HG03378 (cell line): Measurements from ENCODE around the gene GMPS.

Experiments used
- ATAC-seq: cut with Tn5 transposase; IDR thresholded peaks from one replicate; pipeline ENCODE4 v1.9.1; 2021; ENCODE audit warnings: mild to moderate bottlenecking, moderate library complexity; ENCODE audit not compliant: unreplicated experiment

Gene GMPS

GRCh38 chr3:155989536-155989935 is 119.1 kb downstream of the GMPS start:
- no peak for ATAC-seq

DNA sequence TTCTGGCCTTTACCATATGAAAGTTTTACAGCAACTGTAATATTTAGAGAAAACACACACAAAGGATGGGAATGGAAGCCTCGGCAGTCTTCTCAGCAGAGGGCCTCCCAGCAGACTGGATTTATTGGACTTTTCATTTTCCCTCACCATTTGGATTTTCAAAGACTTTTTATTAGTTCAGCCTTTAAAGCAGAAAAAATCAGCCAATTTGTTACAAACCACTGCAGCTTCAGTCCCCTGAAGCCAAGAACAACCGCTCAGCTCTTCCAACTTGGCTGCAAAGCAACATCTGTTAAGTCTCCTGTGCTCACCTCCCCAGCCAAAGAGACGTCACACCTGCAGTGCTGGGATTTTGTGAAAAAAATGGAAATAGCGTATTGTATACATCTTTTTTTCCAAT is 120.8 kb downstream of the GMPS start:
- no peak for ATAC-seq

GRCh38 chr3:155991847-155992246 is 121.4 kb downstream of the GMPS start:
- no peak for ATAC-seq
